DMS 273 (cell line): Measurements from ENCODE around the gene APOA1.

Experiments used
- DNase-seq: peaks from one replicate; lab custom pipeline; 2025; ENCODE audit not compliant: unreplicated experiment; lab: John Stamatoyannopoulos, UW

Gene APOA1

DNA sequence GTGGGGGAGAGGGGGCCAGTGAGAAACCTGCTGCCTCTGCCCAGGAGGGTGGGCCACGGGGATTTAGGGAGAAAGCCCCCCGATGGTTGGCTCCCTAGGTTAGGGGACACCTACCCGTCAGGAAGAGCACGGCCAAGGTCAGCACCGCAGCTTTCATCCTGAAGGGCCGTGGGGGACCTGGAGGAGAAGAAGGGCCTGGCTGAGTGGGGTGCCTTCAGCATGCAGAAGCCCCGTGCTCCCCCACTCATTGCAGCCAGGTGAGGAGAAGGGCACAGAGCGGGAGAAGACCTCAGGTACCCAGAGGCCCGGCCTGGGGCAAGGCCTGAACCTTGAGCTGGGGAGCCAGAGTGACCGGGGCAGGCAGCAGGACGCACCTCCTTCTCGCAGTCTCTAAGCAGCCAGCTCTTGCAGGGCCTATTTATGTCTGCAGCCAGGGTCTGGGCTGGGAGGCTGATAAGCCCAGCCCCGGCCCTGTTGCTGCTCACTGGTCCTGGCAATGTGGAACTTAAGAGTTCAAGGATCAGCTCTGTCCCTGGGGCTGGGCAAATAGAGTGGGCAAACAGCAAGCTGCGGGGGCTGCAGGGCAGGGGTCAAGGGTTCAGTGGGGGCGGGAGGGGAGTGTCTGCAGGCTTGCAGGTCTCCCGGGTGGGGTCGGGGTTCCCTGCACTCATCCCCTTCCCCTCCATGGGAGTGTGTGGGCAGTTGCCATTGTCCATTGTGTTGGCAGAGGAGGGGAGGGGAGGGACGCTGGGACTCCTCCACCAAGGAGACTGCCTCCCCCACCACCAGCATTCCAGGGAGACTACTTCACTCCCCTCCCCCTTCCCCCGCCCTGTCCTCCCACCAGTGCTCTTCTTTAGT, at the start of gene APOA1:
Gene APOA1, minus strand, starts transcription at position 392 of the 861 bp plus-strand sequence. Its CDS starts 235 bp downstream, at position 157.
- no peak for DNase-seq

GRCh38 chr11:116885951-116886655, 48.7 kb upstream of the APOA1 start:
- no peak for DNase-seq

- DNase-seq: no peak
These were observed 45.0 kb upstream of the APOA1 start for GRCh38 chr11:116882386-116882785.

- DNase-seq: no peak
These were observed 43.7 kb upstream of the APOA1 start for GRCh38 chr11:116881143-116881542.

DNA sequence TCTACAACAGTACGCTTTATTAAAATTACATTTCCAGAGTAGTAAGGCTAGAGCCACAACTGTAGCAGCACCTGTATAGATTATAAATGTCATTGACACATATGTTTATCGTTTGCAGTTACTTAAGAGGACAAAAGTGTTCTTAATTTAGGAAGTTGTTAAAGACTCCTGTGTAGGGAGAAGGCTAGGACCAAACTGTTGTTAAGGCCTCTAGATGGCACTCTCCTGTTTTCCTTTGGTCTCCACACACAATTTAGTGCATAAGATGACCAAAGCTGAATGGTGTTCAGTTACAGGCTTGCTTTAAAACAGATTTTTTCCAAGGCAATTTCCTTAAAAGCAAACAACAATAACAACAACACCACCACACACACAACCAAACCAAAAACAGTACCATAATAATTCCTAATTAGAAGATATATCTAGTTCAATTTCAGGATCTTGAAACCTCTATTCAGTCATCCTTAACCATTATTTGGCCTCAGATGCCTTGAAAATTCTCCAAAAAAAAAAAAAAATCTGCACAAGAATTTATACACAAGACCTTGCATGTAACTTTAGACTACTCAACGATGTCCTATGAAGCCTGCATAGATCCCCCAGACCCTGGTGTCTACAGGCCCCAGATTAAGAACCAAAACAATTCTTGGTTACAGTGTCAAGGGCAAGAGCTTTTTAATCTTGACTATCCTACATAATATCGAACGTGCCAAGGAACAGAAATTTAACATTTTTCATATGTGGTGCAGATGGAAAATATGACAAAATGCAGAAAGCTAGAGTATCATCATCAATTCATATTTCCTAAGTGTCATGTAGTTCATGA, 42.6 kb upstream of the APOA1 start:
- peak; percentile 59 for DNase-seq

DNA sequence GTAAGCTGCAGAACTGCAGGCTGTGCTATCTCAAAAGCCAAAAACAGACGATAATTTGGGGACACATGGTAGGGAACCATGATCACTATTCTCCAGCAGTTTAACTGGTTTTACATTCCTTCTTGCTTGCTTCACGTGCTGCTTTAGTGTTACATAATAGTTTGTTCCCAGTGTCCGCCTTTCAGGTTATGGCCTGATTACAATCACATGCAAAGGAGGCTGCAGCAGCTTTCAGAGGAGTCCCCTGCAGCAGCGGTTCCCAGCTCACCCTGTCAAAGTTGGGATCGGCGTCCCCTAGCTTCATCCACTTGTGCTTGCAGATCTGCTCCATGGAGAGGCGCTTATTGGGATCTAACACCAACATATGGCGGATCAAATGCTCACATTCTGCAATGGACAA, 39.2 kb upstream of the APOA1 start:
- no peak for DNase-seq

DNA sequence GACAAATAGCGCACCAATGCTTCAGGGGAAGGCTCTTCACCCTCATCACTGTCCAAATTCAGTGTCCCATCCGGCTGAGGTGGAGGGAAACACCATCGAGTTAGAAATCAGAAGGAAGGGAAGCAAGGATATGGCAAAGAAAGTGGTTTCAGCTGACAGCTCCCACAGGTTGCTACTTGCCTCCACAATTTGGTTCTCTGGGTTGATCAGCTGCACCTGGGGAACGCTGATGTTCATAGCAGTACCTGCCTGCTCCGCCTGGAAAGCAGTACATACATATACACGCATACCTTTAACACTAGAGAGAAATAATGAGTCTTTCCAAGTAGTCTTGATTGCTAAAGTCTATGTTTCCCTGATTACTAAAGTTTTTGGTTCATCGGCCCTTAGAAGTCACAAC, 37.8 kb upstream of the APOA1 start:
- no peak for DNase-seq

DNA sequence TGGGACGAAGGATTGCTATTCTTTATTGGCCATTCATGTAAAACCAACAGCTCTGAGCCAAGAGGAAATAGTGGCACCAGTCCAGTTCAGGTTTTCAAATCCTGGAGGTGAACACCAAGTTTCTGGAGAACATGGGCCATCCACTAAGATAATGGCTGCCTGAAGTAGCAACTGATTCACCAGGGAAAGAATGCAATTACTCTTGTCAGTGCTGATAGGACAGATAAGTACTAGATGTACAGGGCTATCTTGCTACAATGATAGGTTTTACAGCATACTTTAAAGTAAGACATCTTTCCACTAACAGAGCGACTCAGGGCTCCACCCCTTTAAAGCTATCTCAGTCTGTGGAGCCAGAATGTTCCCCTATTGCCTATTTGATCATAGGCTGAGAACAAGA, 36.8 kb upstream of the APOA1 start:
- DNase-seq: no peak

GRCh38 chr11:116873381-116873780, 36.0 kb upstream of the APOA1 start:
- no peak for DNase-seq

DNA sequence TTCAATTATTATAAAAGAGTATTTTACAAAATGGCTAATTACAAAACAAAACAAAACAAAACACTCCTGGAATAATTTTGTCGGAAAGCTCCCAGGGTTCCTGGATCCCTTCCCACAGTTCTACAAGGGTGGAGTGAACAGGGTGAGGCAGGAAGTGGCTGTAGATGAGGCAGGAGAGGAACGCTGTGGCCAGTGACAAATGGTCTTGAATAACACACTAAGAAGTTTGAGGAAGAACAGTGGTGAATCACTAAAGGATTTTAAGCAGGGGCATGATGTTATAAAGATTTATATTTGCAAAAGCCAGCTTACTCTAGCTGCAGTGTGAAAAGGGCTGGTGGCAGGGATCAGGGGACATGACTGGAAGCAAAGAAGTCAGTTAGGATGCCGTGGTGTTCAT, 33.8 kb upstream of the APOA1 start:
- no peak for DNase-seq

DNA sequence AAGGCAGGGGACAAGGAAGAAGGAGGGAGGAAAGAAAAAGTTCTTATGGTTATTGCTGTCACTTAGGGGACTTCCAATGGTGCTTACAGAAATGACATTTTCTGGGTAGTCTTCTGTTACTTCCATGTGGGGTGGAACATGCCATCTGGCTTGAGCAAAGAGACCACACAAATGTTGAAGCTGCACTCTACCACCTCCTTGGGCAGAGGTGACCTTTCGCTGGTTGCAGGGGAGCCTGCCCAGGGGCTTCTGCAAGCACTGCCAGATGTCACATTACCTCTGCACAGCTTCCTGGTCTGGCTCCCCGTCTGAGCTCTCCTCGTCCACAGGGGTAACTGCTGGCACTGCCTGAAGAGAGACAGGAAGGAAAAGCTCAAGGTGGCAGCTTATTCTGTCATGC, 32.6 kb upstream of the APOA1 start:
- DNase-seq: no peak

DNA sequence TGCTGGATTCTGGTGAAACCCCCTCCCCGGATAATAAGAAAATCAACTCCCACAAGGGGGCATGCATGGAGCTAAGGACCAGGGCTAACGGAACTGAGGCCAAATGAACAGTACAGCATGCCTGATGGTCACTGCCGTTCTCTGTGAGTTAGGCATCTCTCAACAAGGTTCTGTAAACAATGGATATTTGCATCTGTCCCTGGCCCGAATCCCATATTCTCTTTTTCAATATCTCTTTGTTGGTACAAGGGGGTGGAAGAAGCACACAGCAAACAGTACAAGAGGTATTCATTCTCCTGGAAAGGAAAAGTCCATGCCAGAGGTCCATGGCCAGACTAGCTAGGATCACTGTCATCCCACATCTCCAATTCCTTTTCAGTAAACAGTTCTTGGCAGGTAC, 32.2 kb upstream of the APOA1 start:
- DNase-seq: no peak

GRCh38 chr11:116868066-116868465, 30.6 kb upstream of the APOA1 start:
- no peak for DNase-seq

DNA sequence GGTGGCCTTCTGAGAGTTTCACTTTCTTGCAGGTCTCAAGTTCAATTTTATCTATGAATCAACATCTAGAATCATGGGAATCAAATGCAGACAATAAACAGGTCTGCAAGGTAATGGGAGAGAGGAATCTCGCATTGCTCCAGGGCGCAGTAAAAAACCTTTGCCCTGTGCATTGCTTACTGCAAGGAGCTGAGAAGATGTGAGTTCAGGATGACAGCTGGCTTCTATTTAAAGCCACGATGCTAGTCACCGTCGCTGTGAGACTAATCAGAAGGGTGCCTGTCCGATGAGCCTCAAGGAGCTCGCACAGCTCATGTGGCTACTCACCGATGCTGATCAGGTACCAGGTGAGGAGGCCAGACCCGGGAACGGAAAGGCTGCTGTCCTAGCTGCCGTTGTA, 30.2 kb upstream of the APOA1 start:
- no peak for DNase-seq

GRCh38 chr11:116866804-116867455, 29.5 kb upstream of the APOA1 start:
- no peak for DNase-seq

GRCh38 chr11:116865696-116866095, 28.3 kb upstream of the APOA1 start:
- no peak for DNase-seq

- DNase-seq: no peak
These were observed 27.1 kb upstream of the APOA1 start for GRCh38 chr11:116864531-116864930.

DNA sequence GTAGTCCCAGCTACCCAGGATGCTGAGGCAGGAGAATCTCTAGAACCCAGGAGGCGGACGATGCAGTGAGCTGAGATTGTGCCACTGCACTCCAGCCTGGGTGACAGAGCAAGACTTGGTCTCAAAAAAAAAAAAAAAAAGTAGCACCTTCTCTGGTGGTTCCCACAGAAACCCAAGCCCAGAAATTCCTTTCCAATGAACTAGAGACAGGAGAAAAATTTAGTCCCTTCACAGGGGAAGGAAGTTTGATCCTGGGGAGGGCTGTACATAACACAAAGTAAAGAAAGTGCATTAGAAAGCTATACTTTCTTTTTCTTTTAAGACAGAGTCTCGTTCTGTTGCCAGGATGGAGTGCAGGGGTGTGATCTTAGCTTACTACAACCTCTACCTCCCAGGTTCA, 25.5 kb upstream of the APOA1 start:
- no peak for DNase-seq

DNA sequence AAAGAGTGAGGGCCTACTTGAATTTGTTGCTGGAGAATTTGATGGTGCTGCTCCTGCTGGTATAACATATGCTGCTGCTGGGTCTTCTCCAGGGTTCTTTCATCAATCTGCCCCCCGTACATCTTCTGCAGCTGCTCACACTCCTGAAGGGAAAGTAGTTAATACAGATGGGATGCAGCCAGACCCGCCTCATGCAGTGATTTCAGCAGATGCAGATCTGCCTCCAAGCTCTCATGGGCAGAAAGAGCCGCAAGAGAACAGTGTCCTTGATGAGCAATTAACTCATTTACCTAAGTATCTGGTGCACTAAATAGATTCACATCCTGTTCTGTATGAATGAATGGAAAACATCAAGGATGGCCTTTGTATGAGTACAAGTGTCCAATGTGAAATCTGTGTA, 24.8 kb upstream of the APOA1 start:
- peak; percentile 81 for DNase-seq

DNA sequence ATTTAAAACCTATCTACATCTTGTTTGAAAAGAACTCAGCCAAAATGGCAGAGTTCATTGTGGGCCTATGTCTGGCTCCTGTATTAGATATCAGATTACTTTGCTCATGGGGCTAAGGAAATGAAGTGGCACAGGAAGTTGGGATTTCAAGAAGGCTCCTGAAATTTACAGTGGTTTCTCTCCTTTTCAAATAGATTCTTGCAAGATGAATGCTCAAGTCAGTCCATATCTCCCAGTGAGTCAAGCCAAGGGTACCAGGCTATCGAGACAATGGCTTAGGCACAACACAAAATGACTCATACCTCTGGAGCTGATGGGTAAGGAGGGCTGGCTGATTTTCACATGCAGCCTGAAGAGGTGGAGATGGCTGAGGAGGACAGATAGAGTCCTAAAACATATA, 24.1 kb upstream of the APOA1 start:
- no peak for DNase-seq

DNA sequence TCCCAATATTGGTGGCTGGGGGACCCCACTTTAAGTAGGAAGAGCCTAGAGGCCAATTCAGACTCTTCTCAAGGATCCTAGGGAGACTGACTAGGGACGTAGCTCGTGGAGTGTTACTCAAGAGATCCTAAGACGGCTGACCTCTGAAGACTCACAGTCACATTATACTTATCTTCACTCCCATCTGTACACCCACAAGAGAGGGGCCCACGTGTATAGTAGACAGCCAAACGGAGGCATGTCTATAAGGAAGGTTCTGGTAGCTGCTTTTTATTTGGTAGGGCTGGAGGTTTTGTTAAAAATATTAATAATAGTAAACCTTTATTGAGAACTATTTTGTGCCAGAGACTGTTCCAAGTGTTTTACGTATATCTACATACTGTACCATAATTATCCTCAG, 22.9 kb upstream of the APOA1 start:
- no peak for DNase-seq
